D341Med (cell line): ENCODE data around the gene TFDP3.

Experiments used
- DNase-seq: peaks from one replicate; pipeline ENCODE4 v3.0.0; 2012; ENCODE audit warnings: low spot score

The TFDP3 gene

DNA sequence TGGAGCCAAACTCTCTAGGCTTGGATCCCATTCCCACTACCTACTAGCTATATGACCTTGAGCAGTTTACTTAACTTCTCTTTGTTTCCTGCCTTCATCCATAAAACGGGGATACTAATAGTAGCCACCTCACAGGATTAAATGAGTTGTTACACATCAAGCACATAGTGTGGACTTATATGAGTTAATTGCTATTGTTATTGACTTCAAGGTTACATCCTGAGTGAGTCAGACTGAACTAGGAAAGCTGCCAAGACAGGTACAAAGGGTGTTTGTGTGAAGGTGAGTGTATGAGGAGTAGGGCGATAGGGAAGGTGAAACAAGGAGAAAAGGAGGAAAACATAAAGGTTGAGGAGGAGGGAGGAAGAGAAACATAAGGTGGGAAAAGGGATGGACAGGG, 32.2 kb downstream of the TFDP3 start:
- DNase-seq, result no peak

GRCh38 chrX:133185119-133185518, 33.0 kb downstream of the TFDP3 start:
- no peak for DNase-seq

- no peak for DNase-seq
These were observed 34.3 kb downstream of the TFDP3 start for GRCh38 chrX:133183806-133184205.

GRCh38 chrX:133179500-133179899, 38.7 kb downstream of the TFDP3 start:
- DNase-seq, result no peak

GRCh38 chrX:133177202-133177601, 41.0 kb downstream of the TFDP3 start:
- no peak for DNase-seq

- no peak for DNase-seq
These were observed 42.5 kb downstream of the TFDP3 start for GRCh38 chrX:133175605-133176004.

- no peak for DNase-seq
These were observed 43.0 kb downstream of the TFDP3 start for GRCh38 chrX:133175162-133175561.

DNA sequence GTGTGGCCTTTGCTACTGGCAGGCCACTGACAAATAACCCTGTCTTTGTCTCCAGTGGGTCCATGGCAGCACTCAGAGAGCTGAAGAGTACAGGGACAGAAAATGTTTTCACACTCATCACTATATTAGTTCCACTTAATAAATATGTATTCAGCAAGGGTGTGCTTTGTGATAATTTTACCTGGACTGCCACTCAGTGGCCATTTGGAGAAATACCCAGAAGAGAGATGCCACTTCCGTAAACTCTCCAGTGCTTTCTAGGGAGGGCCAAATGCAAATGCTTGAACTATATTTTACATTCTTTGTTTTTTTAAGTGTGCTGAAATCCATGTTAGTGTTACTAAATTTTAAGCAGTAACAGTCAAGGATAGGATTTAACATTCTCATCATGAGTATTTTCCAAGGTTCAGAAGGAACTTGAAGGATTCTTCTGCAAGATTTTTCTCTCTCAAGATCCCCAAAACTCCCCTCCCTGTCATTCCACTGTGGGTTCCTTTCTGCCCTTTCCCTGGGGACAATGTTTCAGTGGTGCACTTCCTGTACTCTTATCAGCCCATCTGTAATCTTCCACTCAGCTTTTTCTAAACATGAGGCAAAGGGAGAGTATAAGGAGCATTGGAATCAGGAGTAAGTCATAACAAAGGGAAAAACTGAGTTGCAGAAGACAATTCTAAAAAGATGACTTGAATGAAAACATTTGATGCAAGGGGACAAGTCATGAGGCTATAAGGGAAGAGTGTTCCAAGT, 46.0 kb downstream of the TFDP3 start:
- peak; percentile 26 for DNase-seq
